Measurements from ENCODE around the gene DOCK1.

DOCK1 gene

GRCh38 chr10:127332631-127333030 is 427.4 kb downstream of the DOCK1 start:
- no peak for DNase-seq

- DNase-seq, result no peak
These were observed 432.6 kb downstream of the DOCK1 start for GRCh38 chr10:127337801-127338200.

- no peak for DNase-seq
These were observed 433.3 kb downstream of the DOCK1 start for GRCh38 chr10:127338399-127339110.

GRCh38 chr10:127343821-127344220 is 438.6 kb downstream of the DOCK1 start:
- no peak for DNase-seq

GRCh38 chr10:127344346-127344745 is 439.1 kb downstream of the DOCK1 start:
- no peak for DNase-seq

- DNase-seq, result no peak
These were observed 440.2 kb downstream of the DOCK1 start for GRCh38 chr10:127345231-127345965.

- no peak for DNase-seq
These were observed 441.4 kb downstream of the DOCK1 start for GRCh38 chr10:127346604-127347003.

GRCh38 chr10:127347202-127347959 is 442.2 kb downstream of the DOCK1 start:
- no peak for DNase-seq

GRCh38 chr10:127349737-127350136 is 444.5 kb downstream of the DOCK1 start:
- DNase-seq, result no peak

GRCh38 chr10:127351542-127351941 is 446.3 kb downstream of the DOCK1 start:
- DNase-seq, result no peak

GRCh38 chr10:127353544-127353943 is 448.3 kb downstream of the DOCK1 start:
- DNase-seq, result no peak

- no peak for DNase-seq
These were observed 449.0 kb downstream of the DOCK1 start for GRCh38 chr10:127354255-127354654.

- DNase-seq, result no peak
These were observed 449.8 kb downstream of the DOCK1 start for GRCh38 chr10:127354992-127355391.

- DNase-seq, result no peak
These were observed 451.1 kb downstream of the DOCK1 start for GRCh38 chr10:127356360-127356759.

GRCh38 chr10:127357265-127357664 is 452.0 kb downstream of the DOCK1 start:
- DNase-seq, result no peak

- no peak for DNase-seq
These were observed 453.1 kb downstream of the DOCK1 start for GRCh38 chr10:127358337-127358736.

- no peak for DNase-seq
These were observed 458.8 kb downstream of the DOCK1 start for GRCh38 chr10:127364034-127364433.

- DNase-seq, result no peak
These were observed 462.9 kb downstream of the DOCK1 start for GRCh38 chr10:127368101-127368500.

GRCh38 chr10:127368929-127369328 is 463.7 kb downstream of the DOCK1 start:
- DNase-seq, result no peak

- no peak for DNase-seq
These were observed 465.4 kb downstream of the DOCK1 start for GRCh38 chr10:127370601-127371000.

GRCh38 chr10:127372361-127372760 is 467.1 kb downstream of the DOCK1 start:
- DNase-seq, result no peak

- DNase-seq, result no peak
These were observed 468.9 kb downstream of the DOCK1 start for GRCh38 chr10:127374074-127374680.

GRCh38 chr10:127374901-127375300 is 469.7 kb downstream of the DOCK1 start:
- DNase-seq, result no peak

Measured in activated CD4-positive, alpha-beta T cell treated with anti-CD3 and anti-CD28 coated beads, Interleukin-2, amount 50 U/mL, for 4 hours (primary cell).